Breast epithelium (tissue), 4 donors: ENCODE measurements around the gene MAML3. TPM values are rescaled to one million over a fixed set of nuclear protein-coding genes. Genes with fewer than 3 reads are reported as not detected.
A peak's percentile ranks its signal among the peaks of the same experiment; 100 is the strongest.

Source experiments
- DNase-seq, 2 donors: peaks; one replicate each; pipeline ENCODE4 v3.0.0-alpha.2; 2019; ENCODE audit warnings: low spot score in 2 of 2
- H3K27ac ChIP-seq, 2 donors: fragments of 200-600 bp; sonication (generic) in 1 of 2; one replicate each; pipeline ENCODE4 v1.5.1; 2016 to 2019; ENCODE audit warnings: mild to moderate bottlenecking in 1 of 2
- H3K27me3 ChIP-seq, 2 donors: fragments of 200-600 bp; sonication (generic) in 1 of 2; one replicate each; pipeline versions ENCODE4 v1.5.1 to v1.6.0; 2017 to 2019; ENCODE audit warnings: control low read depth in 1 of 2, mild to moderate bottlenecking in 1 of 2
- H3K36me3 ChIP-seq: fragments of 200-600 bp; one replicate; pipeline ENCODE4 v1.5.1; 2019
- H3K4me1 ChIP-seq, 2 donors: fragments of 200-600 bp; sonication (generic); one replicate each; pipeline ENCODE4 v1.5.1; 2016 to 2019; ENCODE audit warnings: control low read depth in 1 of 2
- H3K4me3 ChIP-seq, 3 donors: fragments of 200-600 bp; sonication (generic); 1 replicate in 2 of 3; 2 replicates in 1 of 3; pipeline ENCODE4 v1.5.1; 2016 to 2019; ENCODE audit warnings: mild to moderate bottlenecking in 3 of 3, moderate library complexity in 2 of 3
- H3K9me3 ChIP-seq, 2 donors: fragments of 200-600 bp; sonication (generic) in 1 of 2; one replicate each; pipeline ENCODE4 v1.5.1; 2016 to 2019; ENCODE audit warnings: control low read depth in 1 of 2
- POLR2A ChIP-seq: fragments of 450-650 bp; IDR thresholded peaks from one replicate; pipeline ENCODE4 v1.6.1; 2016; ENCODE audit warnings: antibody characterized with exemption, mild to moderate bottlenecking, moderate library complexity
- POLR2AphosphoS5 ChIP-seq, 3 donors: sonication (generic); formaldehyde crosslinking; IDR thresholded peaks; one replicate each; pipeline ENCODE4 v1.6.1; 2017; ENCODE audit warnings: antibody characterized with exemption in 3 of 3
- intact Hi-C: fragments of 100-400 bp; cut with DNase I; formaldehyde crosslinking; loops from one replicate; pipeline ENCODE4 v1.15.1; 2023; ENCODE audit warnings: low total_unique reads
- total RNA-seq, 3 donors: library from RNA; depleted of rRNA; stranded (reverse); fragments of >200 nt; gene quantifications; one replicate each; pipeline ENCODE4 v1.1.0, GENCODE V29; 2016
- TF ChIP-seq, protein P1 (sequence below), 3 donors: fragments of 450-650 bp; IDR thresholded peaks; one replicate each; pipeline ENCODE4 v1.5.1; 2016 to 2017; ENCODE audit warnings: antibody characterized with exemption in 3 of 3, mild to moderate bottlenecking in 3 of 3, moderate library complexity in 3 of 3

MAML3 gene
- total RNA-seq, 3 donors from 2014 or later, result 5.0 to 16.8 (median 11.1) TPM

DNA sequence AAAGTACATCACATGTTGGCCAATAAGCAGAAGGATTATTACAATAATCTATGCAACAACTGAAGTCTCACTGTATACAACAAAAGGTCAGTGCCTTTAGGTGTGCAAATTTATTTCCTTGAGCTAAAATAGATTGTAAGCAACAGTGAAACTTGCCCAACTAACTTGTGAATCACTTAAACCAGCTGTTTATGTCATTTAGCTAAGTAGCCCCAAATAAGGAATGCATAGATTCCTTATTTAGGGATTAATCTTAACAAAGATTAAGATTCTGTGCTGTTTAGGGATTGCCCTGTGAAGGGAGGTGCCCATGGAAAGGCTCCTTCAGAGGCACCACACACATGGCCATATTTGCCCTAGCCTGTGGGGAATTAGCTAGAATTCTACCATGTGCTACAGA is 168.6 kb downstream of the MAML3 start:
- no peak for DNase-seq
- H3K4me3 ChIP-seq, result no peak overlapping the region
- peak overlapping the region; percentile 79 to 85 for H3K27ac ChIP-seq
- no peaks in the 10 kb centered on the region for H3K9me3 ChIP-seq
- no peaks in the 10 kb centered on the region for H3K27me3 ChIP-seq
- TF ChIP-seq POLR2A, result no peak
- TF ChIP-seq POLR2AphosphoS5 (IDR thresholded peaks at IDR 0.05), result no peak
- TF ChIP-seq, protein P1, sequence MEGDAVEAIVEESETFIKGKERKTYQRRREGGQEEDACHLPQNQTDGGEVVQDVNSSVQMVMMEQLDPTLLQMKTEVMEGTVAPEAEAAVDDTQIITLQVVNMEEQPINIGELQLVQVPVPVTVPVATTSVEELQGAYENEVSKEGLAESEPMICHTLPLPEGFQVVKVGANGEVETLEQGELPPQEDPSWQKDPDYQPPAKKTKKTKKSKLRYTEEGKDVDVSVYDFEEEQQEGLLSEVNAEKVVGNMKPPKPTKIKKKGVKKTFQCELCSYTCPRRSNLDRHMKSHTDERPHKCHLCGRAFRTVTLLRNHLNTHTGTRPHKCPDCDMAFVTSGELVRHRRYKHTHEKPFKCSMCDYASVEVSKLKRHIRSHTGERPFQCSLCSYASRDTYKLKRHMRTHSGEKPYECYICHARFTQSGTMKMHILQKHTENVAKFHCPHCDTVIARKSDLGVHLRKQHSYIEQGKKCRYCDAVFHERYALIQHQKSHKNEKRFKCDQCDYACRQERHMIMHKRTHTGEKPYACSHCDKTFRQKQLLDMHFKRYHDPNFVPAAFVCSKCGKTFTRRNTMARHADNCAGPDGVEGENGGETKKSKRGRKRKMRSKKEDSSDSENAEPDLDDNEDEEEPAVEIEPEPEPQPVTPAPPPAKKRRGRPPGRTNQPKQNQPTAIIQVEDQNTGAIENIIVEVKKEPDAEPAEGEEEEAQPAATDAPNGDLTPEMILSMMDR (IDR thresholded peaks at IDR 0.05), result no peak
- H3K4me1 ChIP-seq, result peaks cover 0 to 6% of the 10 kb centered on the region in 2 donors
- no peaks in the 10 kb centered on the region for H3K36me3 ChIP-seq
- intact Hi-C loops, result no loop called here

GRCh38 chr4:139984471-139984870 is 169.5 kb downstream of the MAML3 start:
- intact Hi-C loops, result no loop called here
- peaks cover 0 to 6% of the 10 kb centered on the region in 2 donors for H3K4me1 ChIP-seq
- H3K27ac ChIP-seq, result no peak overlapping the region
- no peak overlapping the region for H3K4me3 ChIP-seq
- H3K27me3 ChIP-seq, result no peaks in the 10 kb centered on the region
- no peaks in the 10 kb centered on the region for H3K36me3 ChIP-seq
- H3K9me3 ChIP-seq, result no peaks in the 10 kb centered on the region
- DNase-seq, result no peak
- TF ChIP-seq POLR2A, result no peak
- TF ChIP-seq POLR2AphosphoS5 (IDR thresholded peaks at IDR 0.05), result no peak
- TF ChIP-seq, protein P1 (IDR thresholded peaks at IDR 0.05), result no peak

DNA sequence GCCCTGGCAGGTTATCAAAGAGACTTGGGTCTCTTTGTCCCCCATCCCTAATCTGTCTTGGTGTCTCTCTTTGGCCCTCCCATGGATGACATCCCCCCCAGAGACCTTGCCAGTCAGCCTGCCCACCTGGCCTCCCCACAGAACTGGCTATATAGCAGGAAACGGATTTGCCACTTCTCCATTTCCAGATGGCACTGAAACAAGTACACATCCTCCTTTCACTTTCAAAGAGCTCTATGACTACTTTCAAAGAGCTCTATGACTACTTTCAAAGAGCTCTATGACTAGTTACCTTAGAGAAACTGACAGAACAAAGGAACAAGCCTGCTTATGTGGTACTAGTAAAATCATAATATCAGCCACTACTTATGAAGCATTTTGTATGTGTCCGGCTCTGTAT is 175.3 kb downstream of the MAML3 start:
- H3K36me3 ChIP-seq, result no peaks in the 10 kb centered on the region
- intact Hi-C loops, result loop anchor here (10.0 kb wide), 1 partner anchor 74 kb away; no protein-coding TSS in a partner anchor
- TF ChIP-seq POLR2A (no peak), POLR2AphosphoS5 (IDR thresholded peaks at IDR 0.05) (no peak)
- TF ChIP-seq, protein P1 (IDR thresholded peaks at IDR 0.05), result no peak
- H3K4me1 ChIP-seq, result peaks cover 2 to 10% of the 10 kb centered on the region in 2 donors
- no peak for DNase-seq
- H3K9me3 ChIP-seq, result no peaks in the 10 kb centered on the region
- H3K27ac ChIP-seq, result peak overlapping the region; percentile 8 to 21
- H3K4me3 ChIP-seq, result no peak overlapping the region
- H3K27me3 ChIP-seq, result no peaks in the 10 kb centered on the region

GRCh38 chr4:139977838-139978609 is 176.0 kb downstream of the MAML3 start:
- Histone ChIP-seq H3K27ac (peak overlapping the region; percentile 86 to 92), H3K4me3 (no peak overlapping the region), H3K4me1 (peaks cover 2 to 10% of the 10 kb centered on the region in 2 donors), H3K27me3 (no peaks in the 10 kb centered on the region), H3K36me3 (no peaks in the 10 kb centered on the region), H3K9me3 (no peaks in the 10 kb centered on the region)
- TF ChIP-seq POLR2A, result no peak
- intact Hi-C loops, result loop anchor here (10.0 kb wide), 1 partner anchor 73 kb away; no protein-coding TSS in a partner anchor
- DNase-seq, result no peak

DNA sequence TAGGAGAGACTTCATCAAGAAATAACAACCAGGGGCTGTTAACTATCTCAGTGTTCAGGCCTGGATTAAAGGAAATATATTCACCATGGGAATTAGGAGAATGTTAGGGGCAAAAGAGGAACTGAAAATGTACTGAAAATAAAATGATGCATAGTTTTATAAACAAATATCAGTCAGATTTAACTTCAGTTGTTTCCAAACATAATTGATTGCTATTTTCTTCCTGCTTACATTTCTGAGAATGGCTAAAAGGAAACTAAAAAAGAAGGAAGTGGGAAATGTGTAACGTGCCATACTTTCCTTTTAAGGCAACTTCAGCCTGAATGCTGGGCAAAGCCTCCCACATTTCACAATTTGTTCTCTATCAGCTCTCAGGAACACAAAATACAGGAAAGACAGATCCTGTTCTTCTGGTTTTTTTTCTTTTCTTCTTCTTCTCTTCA is 178.1 kb downstream of the MAML3 start:
- Histone ChIP-seq H3K27ac (peak overlapping the region; percentile 86 to 92), H3K4me3 (no peak overlapping the region), H3K27me3 (no peaks in the 10 kb centered on the region), H3K36me3 (no peaks in the 10 kb centered on the region), H3K4me1 (peaks cover 2 to 10% of the 10 kb centered on the region in 2 donors), H3K9me3 (no peaks in the 10 kb centered on the region)
- DNase-seq, result peak in 1 of 2 donors; percentile 52
- TF ChIP-seq POLR2A (no peak), POLR2AphosphoS5 (IDR thresholded peaks at IDR 0.05) (peak in 1 of 3 donors; percentile 43)
- TF ChIP-seq, protein P1 (IDR thresholded peaks at IDR 0.05), result no peak
- intact Hi-C loops, result loop anchor here (10.0 kb wide), 1 partner anchor 71 kb away; no protein-coding TSS in a partner anchor
